IPS-18c (cell line): ENCODE data around the gene CST9.

Experiments used
- H3K4me3 ChIP-seq: 2 replicates; pipeline ENCODE4 v1.7.0; 2013; ENCODE audit warnings: low read depth, mild to moderate bottlenecking, low read length, moderate library complexity; ENCODE audit not compliant: insufficient read depth
- H3K9me3 ChIP-seq: one replicate; pipeline ENCODE4 v1.6.1; 2013; ENCODE audit warnings: mild to moderate bottlenecking, low read length, moderate library complexity; ENCODE audit not compliant: control insufficient read depth, insufficient read depth

Gene CST9

DNA sequence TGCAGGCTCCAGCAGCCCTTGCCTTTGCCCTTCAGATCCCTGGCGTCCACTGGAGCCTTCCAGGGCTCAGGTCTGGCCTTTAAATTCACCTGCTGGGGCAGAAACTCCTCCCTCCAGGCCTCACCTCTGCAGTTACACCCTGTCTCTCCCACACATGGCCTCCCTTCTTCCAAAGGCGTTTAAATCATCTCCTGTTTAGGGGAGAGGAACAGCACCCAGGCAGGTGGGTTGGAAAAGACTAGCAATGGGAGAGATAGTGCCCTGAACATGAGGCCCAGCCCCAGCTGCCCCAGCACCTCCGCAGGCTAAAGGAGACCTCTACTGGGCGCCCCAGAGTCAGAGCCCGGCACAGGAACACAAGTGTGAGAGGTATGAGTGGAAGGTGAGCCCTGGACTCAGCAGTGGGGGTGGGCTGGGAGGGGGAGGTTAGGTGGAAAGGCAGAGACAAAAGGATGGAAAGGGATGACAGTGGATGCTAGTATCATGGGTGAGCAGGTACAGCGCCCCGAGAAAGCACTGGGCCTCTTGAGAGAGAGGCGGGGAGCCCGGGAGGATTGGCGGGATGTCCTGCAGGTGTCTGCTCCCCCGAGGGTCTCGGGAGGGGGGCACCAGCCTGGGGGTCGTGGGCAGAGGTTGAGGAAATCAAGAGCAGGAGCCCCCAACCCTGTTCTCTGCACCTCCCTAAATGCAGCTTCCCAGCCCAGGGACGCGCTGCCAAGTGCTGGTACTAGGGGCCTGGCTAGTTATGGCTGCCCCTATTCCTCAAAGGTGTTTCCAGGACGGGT lies at the start of gene CST9:
Gene CST9 (minus strand): TSS at position 51 of the 785 bp plus-strand sequence. CDS start 53 bp downstream, outside the sequence.
- Histone ChIP-seq H3K9me3 (no peaks in the 10 kb centered on the region), H3K4me3 (no peak within 1 kb of the TSS)

DNA sequence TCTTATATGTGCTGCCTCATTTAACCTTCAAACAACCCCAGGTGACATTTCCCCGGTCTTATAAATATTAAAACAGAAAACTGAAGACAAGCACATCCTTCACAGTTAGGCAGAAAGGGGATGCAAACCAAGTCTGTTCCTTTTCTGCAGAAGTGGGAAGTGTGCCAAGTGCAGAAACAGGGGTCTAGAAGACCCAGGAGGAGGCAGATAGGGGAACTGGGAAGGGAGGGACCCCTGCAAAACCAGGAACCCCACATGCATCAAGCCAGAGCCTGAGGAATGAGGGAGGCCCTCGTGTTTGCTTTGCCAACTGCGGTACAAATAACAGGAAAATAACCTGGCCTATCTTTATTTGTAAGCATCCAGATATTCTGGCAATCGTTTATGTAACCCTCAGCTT lies 49.0 kb upstream of the CST9 start:
- H3K9me3 ChIP-seq, result no peaks in the 10 kb centered on the region

GRCh38 chr20:23654000-23654399 lies 48.3 kb upstream of the CST9 start:
- H3K4me3 ChIP-seq, result no peak overlapping the region
- no peaks in the 10 kb centered on the region for H3K9me3 ChIP-seq

More for the DNA sequence above, 49.0 kb upstream of the CST9 start:
- no peak overlapping the region for H3K4me3 ChIP-seq

GRCh38 chr20:23653400-23653938 lies 47.8 kb upstream of the CST9 start:
- H3K9me3 ChIP-seq, result no peaks in the 10 kb centered on the region

DNA sequence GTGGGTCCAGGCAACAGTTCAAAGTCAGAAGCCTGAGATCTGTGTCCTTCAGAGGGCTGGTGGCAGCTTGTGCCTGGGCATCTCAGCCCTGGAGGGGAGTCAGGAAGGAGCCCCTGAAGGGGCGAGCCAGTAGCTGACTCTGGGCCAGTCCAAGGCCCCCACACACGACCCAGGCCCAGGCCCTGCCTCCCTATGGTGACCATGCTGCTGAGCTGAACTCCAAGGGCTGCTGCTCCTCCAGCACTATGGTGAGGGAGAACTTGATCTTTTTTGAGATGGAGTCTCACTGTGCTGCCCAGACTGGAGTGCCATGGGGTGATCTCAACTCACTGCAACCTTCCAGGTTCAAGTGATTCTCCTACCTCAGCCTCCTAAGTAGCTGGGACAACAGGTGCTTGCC lies 47.2 kb upstream of the CST9 start:
- no peaks in the 10 kb centered on the region for H3K9me3 ChIP-seq
- no peak overlapping the region for H3K4me3 ChIP-seq

More at GRCh38 chr20:23653400-23653938, 47.8 kb upstream of the CST9 start:
- H3K4me3 ChIP-seq, result no peak overlapping the region

DNA sequence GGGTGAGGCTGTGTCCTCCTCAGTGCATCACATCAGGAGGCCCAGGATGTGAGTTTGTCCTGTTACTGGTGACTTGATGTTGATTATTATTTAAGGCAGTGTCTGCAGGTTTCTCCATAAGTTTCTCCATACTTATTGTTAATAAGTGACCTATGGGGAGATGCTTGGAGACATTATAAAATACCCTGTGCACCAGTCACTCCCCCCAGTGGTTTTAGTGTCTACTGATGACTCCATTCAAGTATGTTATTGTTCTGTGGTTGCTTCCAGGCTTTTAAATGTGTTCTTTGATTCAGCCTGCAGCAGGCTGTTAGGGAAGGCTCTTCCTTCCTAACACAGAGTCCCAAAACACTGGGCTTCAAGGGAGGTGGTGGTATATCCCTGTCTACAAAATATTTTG lies 46.7 kb upstream of the CST9 start:
- H3K9me3 ChIP-seq, result no peaks in the 10 kb centered on the region
- no peak overlapping the region for H3K4me3 ChIP-seq

- H3K9me3 ChIP-seq, result no peaks in the 10 kb centered on the region
- no peak overlapping the region for H3K4me3 ChIP-seq
Measured at GRCh38 chr20:23651117-23651516, 45.4 kb upstream of the CST9 start.

- no peaks in the 10 kb centered on the region for H3K9me3 ChIP-seq
- no peak overlapping the region for H3K4me3 ChIP-seq
Measured at GRCh38 chr20:23649830-23650417, 44.2 kb upstream of the CST9 start.

DNA sequence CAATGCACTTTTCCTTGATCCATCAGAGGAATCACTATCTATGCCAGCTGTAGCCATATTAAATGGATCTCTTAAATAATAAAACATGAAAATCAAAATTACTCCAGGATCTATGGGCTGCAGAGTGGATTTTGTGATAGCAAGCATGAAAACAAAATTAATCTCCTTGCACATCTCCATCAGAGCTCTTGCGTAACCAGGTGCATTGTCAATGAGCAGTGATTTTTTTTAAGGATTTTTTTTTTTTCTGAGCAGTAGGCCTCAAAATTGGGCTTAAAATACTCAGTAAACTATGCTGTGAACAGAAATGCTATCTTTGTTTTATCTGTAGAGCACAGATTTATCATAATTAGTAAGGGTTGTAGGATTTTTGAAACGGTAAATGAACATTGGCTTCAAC lies 43.5 kb upstream of the CST9 start:
- no peak overlapping the region for H3K4me3 ChIP-seq
- no peaks in the 10 kb centered on the region for H3K9me3 ChIP-seq

DNA sequence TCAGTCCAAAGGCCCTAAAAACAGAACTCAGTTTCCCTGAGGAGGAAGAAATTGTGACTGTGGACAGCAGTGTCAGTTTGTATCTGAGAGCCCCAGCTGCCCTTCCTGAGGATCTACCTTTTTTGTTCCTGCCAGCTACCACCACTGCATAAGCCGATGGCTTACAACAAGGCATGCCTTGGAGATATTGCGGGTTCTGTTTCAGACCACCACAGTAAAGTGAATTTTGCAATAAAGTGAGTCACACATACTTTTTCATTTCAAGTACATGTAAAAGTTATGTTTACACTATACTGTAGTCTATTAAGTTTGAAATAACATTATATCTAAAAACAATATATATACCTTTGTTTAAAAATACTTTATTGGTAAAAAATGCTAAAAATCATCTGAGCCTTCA lies 41.6 kb upstream of the CST9 start:
- H3K4me3 ChIP-seq, result no peak overlapping the region
- H3K9me3 ChIP-seq, result no peaks in the 10 kb centered on the region

GRCh38 chr20:23646106-23646873 lies 40.6 kb upstream of the CST9 start:
- Histone ChIP-seq H3K4me3 (no peak overlapping the region), H3K9me3 (no peaks in the 10 kb centered on the region)

- no peak overlapping the region for H3K4me3 ChIP-seq
Measured at GRCh38 chr20:23645575-23645974, 39.9 kb upstream of the CST9 start.

DNA sequence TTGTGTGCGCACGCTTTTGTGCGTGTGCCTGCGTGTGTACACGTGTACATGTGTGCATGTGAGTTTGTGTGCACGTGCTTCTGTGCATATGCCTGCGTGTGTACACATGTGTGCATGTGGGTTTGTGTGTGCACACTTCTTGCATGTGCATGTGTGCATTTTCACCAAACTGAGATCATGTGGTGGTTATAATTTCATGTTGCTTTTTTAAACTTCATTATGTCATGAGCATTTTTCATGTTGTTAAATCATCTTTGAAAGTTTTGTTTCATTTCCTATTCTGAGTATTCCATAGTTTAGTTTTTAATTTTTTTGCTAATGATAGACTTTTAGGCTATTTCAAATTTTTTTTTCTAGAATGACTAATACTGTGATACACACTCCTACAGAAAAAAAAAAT lies 38.4 kb upstream of the CST9 start:
- H3K4me3 ChIP-seq, result no peak overlapping the region
- H3K9me3 ChIP-seq, result no peaks in the 10 kb centered on the region

More at GRCh38 chr20:23645575-23645974, 39.9 kb upstream of the CST9 start:
- H3K9me3 ChIP-seq, result no peaks in the 10 kb centered on the region

DNA sequence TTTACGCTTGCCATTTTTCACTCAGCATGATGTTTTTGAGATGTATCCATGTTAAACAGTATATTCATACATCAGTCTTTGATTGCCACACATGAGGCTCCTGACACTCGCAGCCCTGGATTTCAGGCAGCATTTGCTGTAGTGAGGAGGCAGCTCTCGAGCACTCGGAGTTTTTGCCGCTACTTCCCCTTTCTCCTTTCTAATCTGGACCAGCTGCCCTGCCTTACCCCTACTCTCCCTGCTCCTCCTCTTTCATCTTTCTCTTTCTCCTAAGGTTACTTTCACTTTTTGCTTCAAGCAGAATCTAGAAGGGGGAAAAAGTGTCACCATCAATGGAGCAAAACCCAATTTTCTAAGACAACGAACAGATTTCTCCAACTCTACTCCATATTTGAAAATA lies 37.9 kb upstream of the CST9 start:
- Histone ChIP-seq H3K4me3 (no peak overlapping the region), H3K9me3 (no peaks in the 10 kb centered on the region)

DNA sequence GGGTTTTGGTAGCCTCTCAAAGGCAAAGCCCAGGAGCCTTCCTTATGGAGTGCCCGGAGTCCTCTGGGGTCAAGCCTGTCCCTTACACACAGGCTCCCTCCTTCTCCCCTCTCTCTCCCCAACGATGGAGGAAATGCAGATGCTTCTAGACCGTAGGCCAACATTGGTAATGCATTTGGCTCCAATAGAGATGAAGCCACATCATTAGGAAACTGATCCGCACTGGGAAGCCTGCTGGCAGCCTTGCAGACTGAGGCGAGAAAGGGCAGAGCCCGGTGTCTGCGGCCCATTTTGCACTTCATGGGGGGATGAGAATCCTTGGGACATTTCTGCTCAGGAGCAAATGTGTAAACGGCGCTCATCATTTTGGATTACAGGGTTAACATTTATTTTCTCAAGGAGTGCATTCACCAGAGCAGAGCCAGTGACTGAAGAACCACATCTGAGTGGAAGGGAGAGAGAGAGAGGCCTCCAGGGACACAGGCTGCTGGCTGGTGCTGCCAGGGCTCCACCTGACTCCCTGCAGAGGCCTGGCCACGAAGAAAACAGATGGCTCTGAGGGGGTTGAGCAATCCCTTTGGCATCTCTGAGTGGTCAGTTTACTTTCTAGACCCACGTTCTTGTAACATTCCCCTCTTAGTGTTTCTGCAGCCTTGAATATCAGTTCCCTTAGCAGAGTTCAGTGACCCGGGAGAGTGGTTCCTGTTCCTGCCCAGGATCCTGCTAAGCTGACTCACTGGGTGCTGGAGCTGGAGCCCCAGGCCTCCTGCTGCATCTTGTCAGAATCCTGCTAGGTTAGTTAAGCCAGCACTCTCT lies 36.4 kb upstream of the CST9 start:
- no peaks in the 10 kb centered on the region for H3K9me3 ChIP-seq
- no peak overlapping the region; the same call in 1 of the 2 replicates for H3K4me3 ChIP-seq

DNA sequence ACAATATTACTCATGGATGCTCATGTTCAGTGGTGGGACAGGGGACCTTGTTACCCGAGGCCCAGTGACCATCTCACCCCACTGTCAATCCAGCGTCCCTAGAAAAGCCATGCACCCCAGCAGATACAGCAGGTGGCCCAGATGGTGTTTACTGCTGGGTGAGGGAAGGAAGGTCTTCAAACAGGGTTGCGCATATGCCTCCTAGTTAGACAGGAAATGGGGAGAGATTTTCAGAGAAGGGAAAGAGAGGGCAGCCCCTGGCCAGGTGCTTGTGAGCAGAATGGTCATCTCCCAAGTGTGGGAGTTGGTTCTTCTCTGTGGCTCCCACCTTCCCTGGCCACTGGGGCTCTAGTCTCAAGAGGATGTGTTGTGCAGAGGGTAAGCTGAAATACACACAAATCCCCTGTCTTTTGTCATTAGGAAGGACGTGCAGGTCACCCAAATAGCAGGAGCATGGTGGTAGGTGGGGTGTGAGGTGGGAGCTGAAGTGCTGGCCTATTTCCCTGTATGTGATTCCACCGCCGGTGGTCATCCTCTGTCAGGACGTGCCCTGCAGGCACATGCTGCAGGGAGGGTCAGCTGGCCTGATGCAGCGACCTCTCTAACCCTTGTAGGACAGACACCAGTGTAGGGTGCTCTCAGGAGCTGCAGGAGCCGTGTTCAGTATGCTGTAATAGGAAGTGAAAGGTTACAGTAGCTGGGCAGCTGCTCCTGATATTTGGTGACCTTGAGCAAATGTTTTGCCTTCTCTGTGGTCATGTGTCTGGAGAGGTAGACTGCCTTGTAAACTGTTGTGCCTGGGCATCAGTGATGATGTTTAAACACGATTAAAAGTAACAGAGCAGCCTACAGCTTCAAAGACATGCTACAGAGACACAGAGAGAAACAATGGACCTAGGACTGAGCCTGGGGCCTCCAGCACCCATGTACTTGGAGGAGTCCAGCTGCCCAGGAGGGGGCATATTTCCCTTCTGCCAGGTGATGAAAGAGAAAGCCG lies 35.3 kb upstream of the CST9 start:
- no peak overlapping the region for H3K4me3 ChIP-seq
- no peaks in the 10 kb centered on the region for H3K9me3 ChIP-seq
